PC-9 (cell line): ENCODE data around the gene SLC35E3.

Experiments
- EZH2 ChIP-seq: fragments of 200-600 bp; sonication (generic); IDR thresholded peaks from 2 replicates; pipeline ENCODE4 v1.8.0; 2017; ENCODE audit warnings: antibody characterized with exemption, low read depth
- TF ChIP-seq, protein P1 (sequence below): fragments of 200-600 bp; sonication (generic); conservative IDR thresholded peaks from 2 replicates; pipeline ENCODE4 v1.6.1; 2017; ENCODE audit warnings: mixed run types, antibody characterized with exemption, mild to moderate bottlenecking, moderate library complexity

DNA sequence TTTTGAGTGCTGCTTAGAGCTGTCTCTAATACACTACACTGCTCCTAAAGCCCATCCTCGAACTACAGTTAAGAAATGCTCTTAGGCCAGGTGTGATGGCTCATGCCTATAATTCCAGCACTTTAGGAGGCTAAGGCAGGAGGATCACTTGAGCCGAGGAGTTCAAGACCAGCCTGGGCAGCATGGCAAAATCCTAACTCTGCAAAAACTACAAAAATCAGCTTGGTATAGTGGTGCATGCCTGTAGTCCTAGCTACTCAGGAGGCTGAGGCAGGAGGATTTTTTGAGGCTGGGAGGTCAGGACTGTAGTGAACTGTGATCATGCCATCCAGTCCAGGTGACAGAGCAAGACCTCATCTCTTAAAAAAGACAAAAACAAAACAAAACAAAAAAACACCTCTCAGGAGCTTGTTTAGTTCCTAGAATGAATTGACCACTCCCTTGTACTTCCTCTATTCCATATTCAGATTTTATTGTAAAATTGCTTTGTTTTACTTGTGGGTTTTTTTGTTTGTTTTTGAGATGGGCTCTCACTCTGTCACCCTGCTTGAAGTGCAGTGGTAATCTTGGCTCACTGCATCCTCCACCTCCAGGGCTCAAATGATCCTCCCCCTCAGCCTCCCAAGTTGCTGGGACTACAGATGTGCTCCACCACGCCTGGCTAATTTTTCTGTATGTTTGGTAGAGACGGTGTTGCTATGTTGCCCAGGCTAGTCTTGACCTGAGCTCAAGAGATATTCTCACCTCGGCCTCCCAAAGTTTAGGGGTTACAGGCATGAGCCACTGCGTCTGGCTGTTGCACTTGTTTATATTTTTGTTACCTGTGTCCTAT lies 75.6 kb downstream of the SLC35E3 start:
- TF ChIP-seq, protein P1, sequence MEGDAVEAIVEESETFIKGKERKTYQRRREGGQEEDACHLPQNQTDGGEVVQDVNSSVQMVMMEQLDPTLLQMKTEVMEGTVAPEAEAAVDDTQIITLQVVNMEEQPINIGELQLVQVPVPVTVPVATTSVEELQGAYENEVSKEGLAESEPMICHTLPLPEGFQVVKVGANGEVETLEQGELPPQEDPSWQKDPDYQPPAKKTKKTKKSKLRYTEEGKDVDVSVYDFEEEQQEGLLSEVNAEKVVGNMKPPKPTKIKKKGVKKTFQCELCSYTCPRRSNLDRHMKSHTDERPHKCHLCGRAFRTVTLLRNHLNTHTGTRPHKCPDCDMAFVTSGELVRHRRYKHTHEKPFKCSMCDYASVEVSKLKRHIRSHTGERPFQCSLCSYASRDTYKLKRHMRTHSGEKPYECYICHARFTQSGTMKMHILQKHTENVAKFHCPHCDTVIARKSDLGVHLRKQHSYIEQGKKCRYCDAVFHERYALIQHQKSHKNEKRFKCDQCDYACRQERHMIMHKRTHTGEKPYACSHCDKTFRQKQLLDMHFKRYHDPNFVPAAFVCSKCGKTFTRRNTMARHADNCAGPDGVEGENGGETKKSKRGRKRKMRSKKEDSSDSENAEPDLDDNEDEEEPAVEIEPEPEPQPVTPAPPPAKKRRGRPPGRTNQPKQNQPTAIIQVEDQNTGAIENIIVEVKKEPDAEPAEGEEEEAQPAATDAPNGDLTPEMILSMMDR: no peak
- TF ChIP-seq EZH2: no peak
